Measurements from ENCODE around the gene FOXN3. TPM values are rescaled to one million over a fixed set of nuclear protein-coding genes. Genes with fewer than 3 reads are reported as not detected.

Gene FOXN3
- polyA plus RNA-seq, 1 donor (not counting 4 experiments of a cell fraction or from before 2014, with no cell fraction given): 10.2 TPM

DNA sequence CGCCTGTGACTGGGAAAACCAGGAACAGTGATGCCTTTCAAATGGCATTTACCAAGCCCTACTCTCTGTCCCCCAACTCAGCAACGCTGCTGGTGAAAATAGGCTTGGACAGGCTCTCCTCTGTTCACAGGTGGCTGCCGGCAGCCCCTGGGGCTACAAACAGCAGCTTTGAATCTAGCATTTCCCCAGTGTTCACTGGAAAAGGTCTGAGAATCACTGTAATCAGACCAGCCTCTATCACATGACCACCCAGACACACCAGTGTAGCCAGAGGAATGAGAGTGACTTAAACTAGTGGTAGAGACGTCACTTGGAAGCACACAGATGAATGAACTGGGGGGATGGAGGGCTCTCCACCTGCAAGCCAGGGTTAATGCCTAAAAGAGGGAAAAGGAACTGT is 151.8 kb downstream of the FOXN3 start:
- no peaks in the 10 kb centered on the region for H3K9me1 ChIP-seq (ENCODE audit: control insufficient read depth, extremely low read depth, insufficient read depth, low read length)
- H3K36me3 ChIP-seq (ENCODE audit: control insufficient read depth in 2 of 2, extremely low read depth in 1 of 2, insufficient read depth in 2 of 2, low read length in 2 of 2): no peaks in the 10 kb centered on the region
- no peaks in the 10 kb centered on the region for H3K79me2 ChIP-seq (ENCODE audit: control insufficient read depth, insufficient read depth, low read length)
- no peaks in the 10 kb centered on the region for H3K4me1 ChIP-seq (ENCODE audit: control insufficient read depth, extremely low read depth, insufficient read depth, low read length)
- H3K27me3 ChIP-seq (ENCODE audit: control insufficient read depth, extremely low read depth, insufficient read depth, low read length): no peaks in the 10 kb centered on the region
- H3K4me2 ChIP-seq (ENCODE audit: control insufficient read depth, extremely low read depth, insufficient read depth, low read depth, low read length): no peak overlapping the region
- FAIRE-seq (no peak), DNase-seq (ENCODE audit: low read depth, low spot score) (no peak)
- no peak overlapping the region for H3K27ac ChIP-seq (ENCODE audit: control insufficient read depth, insufficient read depth, low read length)
- no peak overlapping the region for H2AFZ ChIP-seq (ENCODE audit: control insufficient read depth, low read length)
- no peak overlapping the region for H3K9ac ChIP-seq (ENCODE audit: control insufficient read depth, extremely low read depth, insufficient read depth, low read length)
- H4K20me1 ChIP-seq (ENCODE audit: control insufficient read depth, extremely low read depth, insufficient read depth, low read length): no peaks in the 10 kb centered on the region
- dilution Hi-C loops (cut with MboI; ENCODE audit: extremely low pct_ligation_motif_present, low sequenced_read_pairs): no loop called here
- no peak for TF ChIP-seq CTCF (optimal IDR thresholded peaks at IDR 0.05 in 1 of 3, IDR thresholded peaks at IDR 0.05 in 1 of 3, conservative IDR thresholded peaks at IDR 0.05 in 1 of 3; ENCODE audit: extremely low read depth in 1 of 3, insufficient read depth in 2 of 3, low read length in 3 of 3)
- TF ChIP-seq EZH2 (IDR thresholded peaks at IDR 0.05; ENCODE audit: low read length): no peak
- no peak overlapping the region for H3K4me3 ChIP-seq (ENCODE audit: control insufficient read depth in 2 of 3, extremely low read depth in 1 of 3, insufficient read depth in 2 of 3, low read depth in 1 of 3, low read length in 3 of 3)
- no peaks in the 10 kb centered on the region for H3K9me3 ChIP-seq (ENCODE audit: control insufficient read depth, low read depth, low read length)

DNA sequence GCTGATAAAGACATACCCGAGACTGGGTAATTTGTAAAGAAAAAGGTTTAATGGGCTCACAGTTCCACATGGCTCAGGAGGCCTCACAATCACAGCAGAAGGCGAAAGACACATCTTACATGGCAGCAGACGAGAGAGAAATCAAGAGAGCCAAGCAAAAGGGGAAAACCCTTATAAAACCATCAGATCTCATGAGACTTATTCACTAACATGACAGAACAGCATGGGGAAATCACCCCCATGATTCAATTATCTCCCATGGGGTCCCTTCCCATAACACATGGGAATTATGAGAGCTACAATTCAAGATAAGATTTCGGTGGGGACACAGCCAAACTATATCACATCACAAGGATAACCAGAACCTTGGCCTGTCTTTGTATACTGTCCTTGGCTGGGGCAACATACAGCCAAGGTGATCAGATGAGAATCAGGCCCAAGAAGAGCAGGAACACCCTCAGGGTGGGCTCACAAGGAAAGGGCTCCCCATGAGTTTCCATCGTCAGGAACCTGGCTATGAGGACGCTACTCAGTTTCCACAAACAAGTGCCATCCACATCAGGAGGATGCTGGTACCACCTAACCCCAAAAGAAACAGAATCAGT is 152.7 kb downstream of the FOXN3 start:
- Histone ChIP-seq H3K9me1 (ENCODE audit: control insufficient read depth, extremely low read depth, insufficient read depth, low read length) (no peaks in the 10 kb centered on the region), H3K4me1 (ENCODE audit: control insufficient read depth, extremely low read depth, insufficient read depth, low read length) (no peaks in the 10 kb centered on the region), H3K9ac (ENCODE audit: control insufficient read depth, extremely low read depth, insufficient read depth, low read length) (no peak overlapping the region), H4K20me1 (ENCODE audit: control insufficient read depth, extremely low read depth, insufficient read depth, low read length) (no peaks in the 10 kb centered on the region), H3K27ac (ENCODE audit: control insufficient read depth, insufficient read depth, low read length) (no peak overlapping the region), H3K9me3 (ENCODE audit: control insufficient read depth, low read depth, low read length) (no peaks in the 10 kb centered on the region), H3K4me3 (ENCODE audit: control insufficient read depth in 2 of 3, extremely low read depth in 1 of 3, insufficient read depth in 2 of 3, low read depth in 1 of 3, low read length in 3 of 3) (no peak overlapping the region), H3K79me2 (ENCODE audit: control insufficient read depth, insufficient read depth, low read length) (no peaks in the 10 kb centered on the region), H3K36me3 (ENCODE audit: control insufficient read depth in 2 of 2, extremely low read depth in 1 of 2, insufficient read depth in 2 of 2, low read length in 2 of 2) (no peaks in the 10 kb centered on the region), H3K4me2 (ENCODE audit: control insufficient read depth, extremely low read depth, insufficient read depth, low read depth, low read length) (no peak overlapping the region), H2AFZ (ENCODE audit: control insufficient read depth, low read length) (no peak overlapping the region), H3K27me3 (ENCODE audit: control insufficient read depth, extremely low read depth, insufficient read depth, low read length) (no peaks in the 10 kb centered on the region)
- no peak for DNase-seq (ENCODE audit: low read depth, low spot score)
- no peak for TF ChIP-seq EZH2 (IDR thresholded peaks at IDR 0.05; ENCODE audit: low read length)
- TF ChIP-seq CTCF (optimal IDR thresholded peaks at IDR 0.05 in 1 of 3, IDR thresholded peaks at IDR 0.05 in 1 of 3, conservative IDR thresholded peaks at IDR 0.05 in 1 of 3; ENCODE audit: extremely low read depth in 1 of 3, insufficient read depth in 2 of 3, low read length in 3 of 3): no peak
- dilution Hi-C loops (cut with MboI; ENCODE audit: extremely low pct_ligation_motif_present, low sequenced_read_pairs): no loop called here
- no peak for FAIRE-seq
